ENCODE results near the gene IGF2. TPM values are rescaled to one million over a fixed set of nuclear protein-coding genes. Genes with fewer than 3 reads are reported as not detected.

The IGF2 gene
- total and polyA plus RNA-seq, 2 of the 8 experiments (the other 6 are each of a cell fraction or from before 2014, with no cell fraction given) = 0.74 to 1.5 TPM

DNA sequence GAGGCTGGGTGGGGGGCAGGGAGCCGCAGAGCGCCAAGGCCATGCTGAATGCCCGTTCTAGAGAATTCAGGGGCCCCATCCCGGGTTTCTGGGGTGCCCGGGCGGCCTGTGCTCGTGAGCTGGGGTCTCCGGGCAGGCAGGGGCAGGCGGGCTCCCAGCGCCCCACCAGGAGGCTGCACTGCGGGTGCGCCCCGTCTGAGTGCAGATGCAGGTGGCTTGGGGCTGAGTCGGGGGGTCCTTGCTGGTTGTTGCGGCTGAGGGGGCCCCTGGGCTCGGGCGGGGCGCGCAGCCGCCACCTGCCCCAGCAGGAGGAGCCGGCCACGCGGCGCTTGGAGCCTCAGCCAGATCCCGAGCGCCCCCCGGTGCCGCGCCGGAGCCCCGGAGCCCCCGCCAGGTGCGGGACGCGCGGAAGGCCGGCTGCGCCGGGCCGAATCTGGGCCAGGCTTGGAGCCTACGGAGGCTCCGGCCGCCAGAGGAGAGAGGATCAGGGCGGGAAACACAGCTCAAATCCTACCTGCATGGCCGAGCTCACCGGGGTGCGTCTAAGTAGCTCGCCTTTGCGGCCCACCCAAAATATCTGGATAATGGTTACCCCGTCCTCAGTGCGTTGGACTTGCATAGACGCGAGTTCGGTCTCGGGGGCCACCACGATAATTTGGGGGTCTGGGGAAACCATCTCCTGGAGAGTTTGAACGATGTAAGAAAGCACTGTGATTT, 590 bp upstream of the IGF2 start (continued):
- TF ChIP-seq RNF2 (IDR thresholded peaks at IDR 0.05; ENCODE audit: borderline replicate concordance, low read depth, low read length, missing control alignments, poor library complexity, severe bottlenecking) = peak; percentile 22
- TF ChIP-seq CREB1 (IDR thresholded peaks at IDR 0.05) = no peak
- no peak for TF ChIP-seq SAP30 (IDR thresholded peaks at IDR 0.05; ENCODE audit: insufficient read depth, insufficient replicate concordance, low read length)
- TF ChIP-seq YY1 (IDR thresholded peaks at IDR 0.05; ENCODE audit: low read depth, low read length) = no peak
- TF ChIP-seq SUZ12 (IDR thresholded peaks at IDR 0.05; ENCODE audit: low read length) = peak; percentile 88
- TF ChIP-seq BACH1 (IDR thresholded peaks at IDR 0.05; ENCODE audit: low read length) = no peak
- TF ChIP-seq SP1 (IDR thresholded peaks at IDR 0.05; ENCODE audit: low read depth, low read length) = no peak
- TF ChIP-seq, protein P1, sequence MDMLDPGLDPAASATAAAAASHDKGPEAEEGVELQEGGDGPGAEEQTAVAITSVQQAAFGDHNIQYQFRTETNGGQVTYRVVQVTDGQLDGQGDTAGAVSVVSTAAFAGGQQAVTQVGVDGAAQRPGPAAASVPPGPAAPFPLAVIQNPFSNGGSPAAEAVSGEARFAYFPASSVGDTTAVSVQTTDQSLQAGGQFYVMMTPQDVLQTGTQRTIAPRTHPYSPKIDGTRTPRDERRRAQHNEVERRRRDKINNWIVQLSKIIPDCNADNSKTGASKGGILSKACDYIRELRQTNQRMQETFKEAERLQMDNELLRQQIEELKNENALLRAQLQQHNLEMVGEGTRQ (IDR thresholded peaks at IDR 0.05; ENCODE audit: low read length) = no peak
- peak; percentile 45 for TF ChIP-seq KDM4A (IDR thresholded peaks at IDR 0.05; ENCODE audit: low read depth, low read length, severe bottlenecking)
- no peak for TF ChIP-seq HDAC2 (IDR thresholded peaks at IDR 0.05; ENCODE audit: borderline replicate concordance in 1 of 2, low read depth in 2 of 2, low read length in 2 of 2)

Measured in H1 (cell line).